Keratinocyte (primary cell): Measurements from ENCODE around the gene INPP4B. TPM values are rescaled to one million over a fixed set of nuclear protein-coding genes. Genes with fewer than 3 reads are reported as not detected.

ENCODE experiments used
- DNase-seq: peaks from one replicate; pipeline ENCODE4 v3.0.0-alpha.2; 2011; ENCODE audit warnings: low read depth, missing footprints, low spot score
- FAIRE-seq: peaks from 2 replicates; lab custom pipeline; 2011; peaks lifted over from hg19 to GRCh38; lab: Jason Lieb, UNC
- H2AFZ ChIP-seq: 2 replicates; pipeline ENCODE4 v1.6.0; 2012; ENCODE audit warnings: low read length, control low read depth, inconsistent platforms; ENCODE audit not compliant: control insufficient read depth
- H3K27ac ChIP-seq: 2 replicates; pipeline ENCODE4 v1.5.1; 2011; ENCODE audit warnings: low read length; ENCODE audit not compliant: control insufficient read depth, insufficient read depth
- H3K27me3 ChIP-seq: 3 replicates; pipeline ENCODE4 v1.6.0; 2011; ENCODE audit warnings: low read length; ENCODE audit not compliant: control insufficient read depth, insufficient read depth; ENCODE audit errors: extremely low read depth
- H3K36me3 ChIP-seq, 2 experiments: 2 replicates in 1 of 2; 3 replicates in 1 of 2; pipeline ENCODE4 v1.5.1; 2011; ENCODE audit warnings: low read length in 2 of 2, mild to moderate bottlenecking in 1 of 2; ENCODE audit not compliant: control insufficient read depth in 2 of 2, insufficient read depth in 2 of 2; ENCODE audit errors: extremely low read depth in 1 of 2
- H3K4me1 ChIP-seq: 3 replicates; pipeline ENCODE4 v1.5.1; 2011; ENCODE audit warnings: low read length; ENCODE audit not compliant: control insufficient read depth, insufficient read depth; ENCODE audit errors: extremely low read depth
- H3K4me2 ChIP-seq: 3 replicates; pipeline ENCODE4 v1.6.0; 2011; ENCODE audit warnings: low read depth, low read length; ENCODE audit not compliant: control insufficient read depth, insufficient read depth; ENCODE audit errors: extremely low read depth
- H3K4me3 ChIP-seq, 3 experiments: fragments of 200-600 bp in 1 of 3; sonication (generic) in 1 of 3; 2 replicates in 2 of 3; 3 replicates in 1 of 3; pipeline ENCODE4 v1.5.1; 2011 to 2016; ENCODE audit warnings: low read length in 3 of 3, mild to moderate bottlenecking in 3 of 3, control low read depth in 2 of 3, inconsistent platforms in 1 of 3, low read depth in 1 of 3, mixed read lengths in 1 of 3, mixed run types in 1 of 3, moderate library complexity in 1 of 3; ENCODE audit not compliant: control insufficient read depth in 2 of 3, insufficient read depth in 2 of 3; ENCODE audit errors: extremely low read depth in 1 of 3
- H3K79me2 ChIP-seq: 2 replicates; pipeline ENCODE4 v1.6.0; 2012; ENCODE audit warnings: low read length; ENCODE audit not compliant: control insufficient read depth, insufficient read depth
- H3K9ac ChIP-seq: 3 replicates; pipeline ENCODE4 v1.6.0; 2011; ENCODE audit warnings: low read length; ENCODE audit not compliant: control insufficient read depth, insufficient read depth; ENCODE audit errors: extremely low read depth
- H3K9me1 ChIP-seq: 3 replicates; pipeline ENCODE4 v1.6.0; 2011; ENCODE audit warnings: low read length; ENCODE audit not compliant: control insufficient read depth, insufficient read depth; ENCODE audit errors: extremely low read depth
- H3K9me3 ChIP-seq: 2 replicates; pipeline ENCODE4 v1.5.1; 2012; ENCODE audit warnings: low read depth, low read length; ENCODE audit not compliant: control insufficient read depth
- H4K20me1 ChIP-seq: 3 replicates; pipeline ENCODE4 v1.6.0; 2011; ENCODE audit warnings: low read length; ENCODE audit not compliant: control insufficient read depth, insufficient read depth; ENCODE audit errors: extremely low read depth
- CTCF ChIP-seq, 3 experiments: IDR thresholded peaks in 1 of 3; conservative IDR thresholded peaks in 1 of 3; optimal IDR thresholded peaks in 1 of 3; 2 replicates in 2 of 3; 3 replicates in 1 of 3; pipeline versions ENCODE3 to v1.5.1; 2011; ENCODE audit warnings: low read length in 3 of 3, mild to moderate bottlenecking in 3 of 3, moderate library complexity in 2 of 3, control low read depth in 1 of 3, inconsistent platforms in 1 of 3; ENCODE audit not compliant: insufficient read depth in 2 of 3; ENCODE audit errors: extremely low read depth in 1 of 3
- EZH2 ChIP-seq: IDR thresholded peaks from one replicate; pipeline ENCODE4 v1.6.1; 2012; ENCODE audit warnings: inconsistent platforms, mild to moderate bottlenecking, low read length, moderate library complexity
- dilution Hi-C: fragments of 300-500 bp; cut with MboI; formaldehyde crosslinking; loops from one replicate; pipeline ENCODE4 v1.7.0; 2020; ENCODE audit warnings: low sequenced_read_pairs; ENCODE audit not compliant: extremely low pct_ligation_motif_present
- polyA plus RNA-seq, 5 experiments: library from polyadenylated mRNA; depleted of rRNA in 3 of 5; stranded (reverse) in 3 of 5; stranded (forward) in 1 of 5; unstranded in 1 of 5; fragments of >200 nt; gene quantifications; 1 replicate in 1 of 5; 2 replicates in 3 of 5; 3 replicates in 1 of 5; pipeline versions ENCODE4 v1.2.1 to v1.2.3, GENCODE V29; 2011 to 2012; ENCODE audit warnings: missing spikeins in 2 of 5, low read depth in 1 of 5, low replicate concordance in 1 of 5

The INPP4B gene
- polyA plus RNA-seq, 1 donor (not counting 4 experiments of a cell fraction or from before 2014, with no cell fraction given) = 50.2 TPM

GRCh38 chr4:142708231-142708630 is 137.9 kb downstream of the INPP4B start:
- no peak for FAIRE-seq
- Histone ChIP-seq H3K9me1 (no peaks in the 10 kb centered on the region), H3K4me3 (no peak overlapping the region), H3K9me3 (no peaks in the 10 kb centered on the region), H3K27ac (no peak overlapping the region), H3K27me3 (no peaks in the 10 kb centered on the region), H3K9ac (no peak overlapping the region), H3K4me2 (no peak overlapping the region), H3K79me2 (no peaks in the 10 kb centered on the region), H2AFZ (no peak overlapping the region), H3K4me1 (peaks cover 3% of the 10 kb centered on the region), H3K36me3 (no peaks in the 10 kb centered on the region), H4K20me1 (no peaks in the 10 kb centered on the region)
- no peak for DNase-seq
- dilution Hi-C loops = no loop called here
- no peak for TF ChIP-seq CTCF (optimal IDR thresholded peaks at IDR 0.05 in 1 of 3, IDR thresholded peaks at IDR 0.05 in 1 of 3, conservative IDR thresholded peaks at IDR 0.05 in 1 of 3; ENCODE audit: extremely low read depth in 1 of 3, insufficient read depth in 2 of 3, low read length in 3 of 3)
- TF ChIP-seq EZH2 = no peak

- no peak for FAIRE-seq
- Histone ChIP-seq H3K79me2 (no peaks in the 10 kb centered on the region), H3K9me3 (no peaks in the 10 kb centered on the region), H3K27ac (no peak overlapping the region), H3K9ac (no peak overlapping the region), H4K20me1 (no peaks in the 10 kb centered on the region), H2AFZ (no peak overlapping the region), H3K4me1 (peaks cover 3% of the 10 kb centered on the region), H3K4me3 (no peak overlapping the region), H3K27me3 (no peaks in the 10 kb centered on the region), H3K9me1 (no peaks in the 10 kb centered on the region), H3K36me3 (no peaks in the 10 kb centered on the region), H3K4me2 (no peak overlapping the region)
- no peak for DNase-seq
- dilution Hi-C loops = no loop called here
- no peak for TF ChIP-seq EZH2
- TF ChIP-seq CTCF (optimal IDR thresholded peaks at IDR 0.05 in 1 of 3, IDR thresholded peaks at IDR 0.05 in 1 of 3, conservative IDR thresholded peaks at IDR 0.05 in 1 of 3; ENCODE audit: extremely low read depth in 1 of 3, insufficient read depth in 2 of 3, low read length in 3 of 3) = no peak
Measured at GRCh38 chr4:142707401-142707800, 138.7 kb downstream of the INPP4B start.
